Kidney glomerular epithelial cell (primary cell): ENCODE measurements around the gene PRKCH.
A peak's percentile ranks its signal among the peaks of the same experiment; 100 is the strongest.
"Not testable (repeated sequence)": the region's sequence is repeated elsewhere in the genome, so short reads cannot be mapped to it uniquely, and the experiment has no call there.

Experiments
- DNase-seq: peaks from one replicate; lab custom pipeline; 2025; lab: John Stamatoyannopoulos, UW

The PRKCH gene

DNA sequence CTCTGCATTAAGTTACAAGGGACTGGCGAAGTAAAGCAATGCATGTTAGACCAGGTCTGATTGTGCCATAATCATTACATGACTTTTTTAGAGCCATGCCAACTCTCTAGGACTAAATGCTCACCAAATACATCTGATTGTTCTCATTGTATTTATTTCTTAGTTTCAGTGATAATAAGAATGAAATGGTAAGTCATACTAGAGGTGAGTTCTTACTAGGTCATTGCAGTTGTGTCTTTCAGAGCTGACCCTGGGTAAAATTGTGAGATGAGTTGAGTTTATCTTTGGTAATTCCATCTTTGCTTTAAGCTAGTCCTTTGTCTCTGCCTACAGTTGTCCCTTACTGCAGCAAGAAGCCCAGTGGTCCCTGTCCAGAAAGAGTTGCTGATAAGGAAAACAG lies 73.2 kb downstream of the PRKCH start:
- DNase-seq = no peak

DNA sequence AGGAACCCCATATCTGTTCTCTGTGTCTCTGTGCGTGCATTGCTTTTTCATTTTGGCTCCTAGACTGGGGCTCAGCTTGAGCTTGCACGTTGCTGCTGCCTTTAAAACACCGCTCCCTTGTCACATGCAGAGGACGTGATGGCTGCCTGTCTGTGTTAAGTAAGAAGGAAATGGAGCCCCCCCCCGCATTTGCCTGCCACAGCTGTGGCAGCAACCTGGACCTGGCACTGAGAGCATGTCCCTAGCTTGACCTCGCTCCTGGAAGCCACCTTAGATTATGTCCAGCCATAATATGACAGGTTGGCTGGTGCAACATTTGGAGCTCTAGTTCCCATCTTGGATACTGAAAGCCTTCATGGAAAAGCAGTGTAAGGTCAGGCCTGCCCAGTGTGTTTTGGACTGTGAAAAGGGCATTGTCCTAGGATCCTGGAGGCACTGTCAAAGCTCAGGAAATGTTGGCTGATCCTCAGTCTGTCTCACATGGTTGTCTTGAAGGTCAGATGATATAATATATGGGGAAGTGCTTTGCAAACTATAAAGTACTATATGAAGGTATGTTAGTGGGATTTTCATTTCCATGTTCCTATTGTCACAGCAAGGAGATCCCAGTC lies 73.8 kb downstream of the PRKCH start:
- DNase-seq = no peak

DNA sequence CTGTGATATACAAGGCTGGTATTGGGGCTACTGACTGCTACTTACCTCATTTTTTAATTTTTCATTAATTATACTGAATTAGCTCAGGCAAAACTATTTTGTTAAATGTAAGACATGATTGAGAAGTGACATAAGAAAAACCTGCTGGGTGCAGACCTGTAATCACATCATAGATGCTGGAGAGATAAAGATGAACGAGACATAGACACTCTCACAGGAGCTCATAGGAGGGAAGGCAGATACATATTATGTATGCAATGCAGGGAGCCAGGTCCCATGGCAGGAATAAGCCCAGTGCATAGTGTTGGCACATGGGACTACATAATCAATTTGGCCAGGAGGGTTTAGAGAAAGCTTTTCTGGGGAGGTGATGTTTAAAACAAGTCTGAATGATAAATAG lies 74.9 kb downstream of the PRKCH start:
- DNase-seq = no peak

DNA sequence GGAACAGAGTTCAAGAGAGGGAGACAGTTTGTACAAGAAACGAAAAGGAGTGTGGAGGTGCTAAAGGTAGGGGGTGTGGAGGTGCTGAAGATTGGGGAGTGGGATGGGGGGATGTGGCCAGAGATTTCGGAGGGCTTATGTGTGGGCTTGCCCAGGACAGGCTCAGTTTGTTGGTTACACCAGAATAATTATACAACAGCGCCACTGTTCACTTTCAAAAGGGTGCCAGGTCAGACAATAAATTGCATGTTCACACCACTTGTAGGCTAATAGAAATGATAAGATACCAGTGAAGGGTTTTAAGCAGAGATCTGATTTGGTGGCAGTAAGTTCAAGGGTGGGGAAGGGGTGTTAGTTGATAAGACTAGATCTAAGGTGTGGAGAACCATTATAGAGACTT lies 75.3 kb downstream of the PRKCH start:
- DNase-seq = no peak

DNA sequence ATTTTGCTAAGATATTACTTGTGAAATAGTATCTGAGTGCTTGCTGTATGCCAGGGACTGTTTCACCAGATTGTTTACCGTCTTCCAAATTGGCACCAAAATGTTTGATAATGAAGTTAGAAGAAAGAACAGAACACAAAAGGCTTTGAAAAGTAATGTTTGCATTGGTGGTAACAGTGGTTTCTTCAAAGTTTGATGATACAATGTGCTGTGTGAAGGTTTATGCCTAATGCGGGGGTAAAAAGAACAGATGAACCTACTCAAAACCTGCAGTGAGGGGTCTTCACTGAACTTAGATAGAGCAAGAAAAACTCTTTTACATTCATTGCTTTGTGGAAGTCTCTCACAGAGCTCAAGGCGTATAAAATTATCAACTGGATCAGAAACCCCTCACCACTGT lies 76.2 kb downstream of the PRKCH start:
- no peak for DNase-seq

DNA sequence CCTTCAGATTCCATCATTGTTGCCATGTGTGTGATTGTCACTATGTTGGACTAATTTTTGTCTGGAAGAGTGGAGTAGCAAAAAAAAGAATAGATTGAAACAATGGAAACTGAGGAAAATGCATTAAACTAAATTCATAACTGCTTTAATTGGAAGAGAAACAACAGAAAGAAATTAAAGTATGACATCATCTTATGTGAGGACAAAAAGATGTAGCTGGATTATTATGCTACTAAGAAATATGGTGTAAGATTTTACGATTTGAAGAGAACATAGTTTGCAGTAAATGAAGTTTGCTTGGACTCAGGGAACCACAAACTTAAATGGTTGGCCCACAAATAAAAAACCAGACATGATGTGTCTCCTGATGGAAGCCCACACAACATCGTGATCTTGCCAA lies 76.8 kb downstream of the PRKCH start:
- no peak for DNase-seq

DNA sequence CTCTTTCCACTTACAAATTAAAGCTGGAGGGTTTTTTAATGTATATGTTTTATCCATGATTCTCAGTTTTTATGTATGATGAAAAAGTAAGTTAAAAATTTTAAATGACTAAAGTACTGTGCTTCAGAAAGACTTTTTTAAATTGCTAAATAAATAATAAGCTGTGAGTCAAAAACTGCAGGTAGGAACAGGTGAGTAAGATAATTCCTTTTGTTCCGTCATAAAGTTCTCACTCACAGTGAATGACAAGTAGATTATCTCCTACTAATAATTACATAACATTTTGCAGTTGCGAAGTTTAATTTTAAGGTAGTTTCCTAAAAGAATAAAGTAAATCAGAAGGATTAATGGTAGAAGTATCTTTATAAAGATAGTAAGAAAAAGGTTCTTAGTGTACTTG lies 78.0 kb downstream of the PRKCH start:
- DNase-seq = no peak

DNA sequence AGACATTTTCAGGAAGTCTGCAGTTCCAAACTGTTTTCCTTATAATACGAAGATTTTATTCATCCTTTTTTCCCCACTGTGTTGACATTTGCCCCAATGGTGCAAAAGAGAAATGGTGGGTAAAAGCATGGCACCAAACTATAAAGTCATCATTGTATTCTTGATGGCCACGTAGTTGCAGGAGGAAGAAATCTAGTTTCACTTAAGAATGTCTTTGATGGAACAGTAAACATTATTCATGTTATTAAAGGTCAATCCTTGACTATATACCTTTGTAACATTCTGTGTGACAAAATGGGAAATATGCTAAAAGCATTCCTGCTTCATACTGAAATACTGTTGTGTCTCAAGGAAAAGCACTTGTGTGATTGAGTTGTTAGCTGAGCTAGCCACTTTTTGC lies 80.1 kb downstream of the PRKCH start:
- DNase-seq = no peak

DNA sequence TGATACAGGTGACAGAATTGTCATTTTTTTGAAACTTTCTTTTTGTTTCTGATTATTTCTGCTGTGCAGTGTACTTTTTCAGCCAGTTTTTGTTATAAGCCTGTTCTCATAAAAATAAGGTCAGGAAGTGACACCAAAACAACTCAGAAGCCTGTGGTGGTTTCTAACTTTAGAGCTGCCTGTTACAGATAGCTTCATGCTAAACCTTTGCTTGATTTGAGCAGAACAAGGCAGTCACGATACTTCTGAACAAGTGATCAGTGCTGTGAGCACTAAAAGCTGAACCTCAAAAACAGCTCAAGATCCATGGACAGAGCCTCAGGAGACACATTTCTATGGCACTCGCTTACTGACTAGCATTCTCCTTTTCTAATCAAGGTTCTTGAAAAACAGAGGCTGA lies 82.0 kb downstream of the PRKCH start:
- DNase-seq = no peak

DNA sequence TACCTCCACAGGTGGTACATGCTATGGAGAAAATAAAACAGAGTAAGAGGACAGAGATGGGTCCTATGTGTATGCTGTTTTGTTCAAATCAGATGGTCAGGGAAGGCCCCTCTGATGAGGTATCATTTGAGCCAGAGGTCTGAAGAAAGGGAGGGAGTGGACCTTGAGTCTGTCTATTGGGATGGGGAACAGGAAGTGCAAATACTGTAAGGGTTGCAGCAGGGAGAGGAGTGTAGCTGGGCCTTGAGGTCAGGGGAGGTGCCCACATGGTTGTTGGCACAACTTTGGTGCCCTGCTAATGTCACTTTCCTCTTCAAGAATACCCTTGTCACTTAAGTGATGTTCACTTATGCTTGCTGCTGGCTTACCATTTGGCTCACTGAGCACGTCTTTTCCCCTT lies 83.3 kb downstream of the PRKCH start:
- DNase-seq = no peak

DNA sequence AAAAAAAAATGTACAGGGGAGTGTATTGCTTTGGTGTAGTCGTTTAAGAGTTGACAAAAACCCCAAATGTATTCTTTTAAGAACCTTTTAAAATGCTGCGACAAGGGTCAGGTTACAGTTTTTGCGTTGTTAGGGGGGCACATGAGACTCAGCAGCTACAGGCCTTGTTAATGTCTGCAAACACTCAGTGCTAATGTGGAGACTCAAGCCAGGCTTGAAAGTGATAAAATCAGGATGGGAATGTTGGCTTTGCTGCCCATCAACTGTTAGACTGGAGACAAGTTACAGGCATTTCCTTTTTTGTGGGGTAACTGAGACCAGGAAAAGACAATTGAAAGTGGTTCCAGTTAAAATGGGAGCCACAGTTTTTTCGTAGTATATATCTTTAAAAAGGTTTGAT lies 84.8 kb downstream of the PRKCH start:
- no peak for DNase-seq

DNA sequence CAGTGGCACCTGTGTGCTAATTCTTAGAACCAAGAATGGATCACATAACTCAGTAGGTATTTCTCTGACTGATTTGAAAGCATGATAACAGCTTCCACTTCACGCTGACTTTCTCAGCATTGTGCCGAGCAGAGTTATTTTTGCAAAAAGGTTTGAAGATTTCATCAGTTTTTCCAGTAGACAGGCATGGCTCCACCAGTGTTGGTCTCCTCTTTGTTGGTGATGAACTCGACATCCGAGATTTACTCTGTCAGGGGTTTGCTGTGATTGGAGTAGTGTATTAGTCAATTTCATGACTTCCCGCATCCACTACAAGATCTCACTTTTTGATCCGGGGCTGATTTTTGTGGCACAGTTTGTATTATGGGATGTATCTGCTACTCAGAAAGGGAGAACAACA lies 85.3 kb downstream of the PRKCH start:
- DNase-seq = no peak

DNA sequence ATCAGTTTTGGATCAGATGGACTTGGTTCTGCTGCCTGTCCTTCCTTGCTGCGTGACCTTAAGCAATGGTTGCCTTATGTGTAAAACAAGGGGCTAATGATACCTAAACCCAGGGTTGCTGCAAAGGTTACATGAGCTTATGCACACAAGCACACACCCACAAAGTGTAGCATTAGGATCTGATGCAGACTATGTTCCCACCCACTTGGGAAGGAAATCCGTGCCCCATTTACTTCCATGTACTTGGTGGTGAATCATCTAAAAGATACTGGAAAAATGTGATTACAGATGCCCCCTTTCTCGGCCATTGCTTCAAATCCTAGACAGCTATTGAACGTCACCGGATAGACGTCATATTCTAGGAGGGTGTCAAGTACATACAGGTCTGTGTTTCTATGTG lies 87.1 kb downstream of the PRKCH start:
- no peak for DNase-seq

DNA sequence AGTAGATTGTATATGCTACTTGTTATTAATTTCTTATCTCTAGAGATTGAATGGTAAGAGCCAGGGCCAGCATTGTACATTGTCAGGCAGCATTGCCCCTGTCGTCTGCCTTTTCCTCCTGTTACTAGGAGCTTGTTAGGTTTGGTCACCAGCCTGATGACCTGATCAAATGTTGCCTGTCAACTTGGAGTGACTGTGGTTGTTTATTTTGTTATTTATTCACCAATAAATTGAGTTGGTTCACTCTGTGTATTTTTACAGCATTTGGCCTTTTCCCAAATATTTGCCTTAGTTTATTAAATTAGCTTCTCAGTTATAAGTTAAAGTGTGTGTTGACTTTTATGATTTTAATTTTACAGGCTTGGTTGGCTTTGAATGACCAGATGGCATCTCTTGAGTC lies 88.4 kb downstream of the PRKCH start:
- no peak for DNase-seq

DNA sequence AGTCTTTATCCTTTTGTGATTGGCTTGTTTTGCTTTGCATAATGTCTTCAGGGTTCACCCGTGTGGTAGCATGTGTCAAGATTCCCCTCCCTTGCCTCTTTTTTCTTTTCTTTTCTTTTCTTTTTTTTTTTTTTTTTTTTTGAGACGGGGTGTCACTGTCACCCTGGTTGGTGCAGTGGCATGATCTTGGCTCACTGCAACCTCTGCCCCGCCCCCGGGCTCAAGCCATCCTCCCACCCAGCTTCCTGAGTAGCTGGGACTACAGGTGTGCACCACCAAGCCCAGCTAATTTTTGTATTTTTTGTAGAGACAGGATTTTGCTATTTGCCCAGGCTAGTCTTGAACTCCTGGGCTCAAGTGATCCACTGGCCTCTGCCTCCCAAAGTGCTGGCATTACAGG lies 94.6 kb downstream of the PRKCH start:
- DNase-seq = not testable (repeated sequence)

DNA sequence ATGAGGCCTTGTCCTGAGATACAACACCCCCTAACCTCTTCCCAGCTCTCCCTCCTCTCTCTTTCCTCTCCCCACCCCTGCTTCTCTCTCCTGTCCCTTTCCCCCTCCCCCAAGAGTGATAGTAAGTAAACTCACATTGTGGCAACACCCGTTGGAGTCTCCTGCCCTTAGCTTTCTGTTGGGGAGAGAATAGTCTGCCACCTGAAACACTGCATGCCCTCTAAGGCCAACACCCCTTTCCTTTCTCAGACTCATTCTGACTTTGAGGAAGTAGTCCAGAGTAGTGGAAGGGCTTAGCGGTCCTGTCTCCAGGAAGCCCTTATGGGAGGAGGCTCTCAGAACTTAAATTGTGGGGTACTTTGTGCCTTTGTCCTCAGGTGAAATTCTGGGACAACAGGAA lies 95.2 kb downstream of the PRKCH start:
- no peak for DNase-seq

DNA sequence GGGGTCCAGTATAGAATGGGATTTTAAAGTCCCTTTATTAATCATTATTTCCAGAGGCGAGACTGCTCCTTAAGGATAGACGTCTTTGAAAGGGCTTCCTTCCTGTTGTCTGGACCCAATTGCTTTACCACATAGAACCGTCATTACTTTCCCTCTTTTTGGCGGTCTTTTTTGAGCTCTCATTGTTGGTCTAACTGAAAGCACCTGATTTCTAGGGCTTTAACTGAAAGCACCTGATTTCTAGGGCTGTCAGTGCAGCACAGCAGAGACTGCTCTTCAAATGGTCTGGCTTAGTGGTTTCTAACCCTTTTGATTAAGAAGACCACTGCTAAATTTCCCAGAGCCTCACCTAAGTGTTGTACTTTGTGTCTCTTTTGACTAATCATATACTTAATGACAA lies 95.8 kb downstream of the PRKCH start:
- DNase-seq = no peak

DNA sequence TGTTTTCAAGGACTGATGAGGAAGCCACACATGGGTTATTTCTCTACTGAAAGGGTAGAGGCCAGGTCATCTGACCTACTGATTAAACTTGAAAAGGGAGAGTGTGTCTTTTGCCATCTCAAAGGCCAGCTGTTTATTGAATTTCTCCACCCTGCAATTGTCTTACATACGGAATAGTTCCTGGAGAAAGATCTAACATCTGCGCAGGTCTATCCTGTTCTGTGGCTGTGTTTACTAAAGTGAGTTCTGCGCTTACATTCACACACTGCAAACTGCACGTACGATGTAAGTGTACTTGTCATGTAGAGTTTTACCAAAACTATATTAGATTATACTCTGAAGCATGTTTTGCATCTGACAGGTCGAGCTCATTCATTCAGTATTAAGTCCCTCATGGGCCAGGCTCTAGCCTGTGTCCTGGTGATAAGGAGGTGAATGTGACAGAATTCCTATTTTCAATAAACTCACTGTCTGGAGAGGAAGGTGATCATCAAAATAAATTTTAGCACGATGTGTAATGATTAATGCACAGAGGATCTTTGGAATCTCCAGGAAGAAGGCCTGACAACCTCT lies 96.6 kb downstream of the PRKCH start:
- no peak for DNase-seq

DNA sequence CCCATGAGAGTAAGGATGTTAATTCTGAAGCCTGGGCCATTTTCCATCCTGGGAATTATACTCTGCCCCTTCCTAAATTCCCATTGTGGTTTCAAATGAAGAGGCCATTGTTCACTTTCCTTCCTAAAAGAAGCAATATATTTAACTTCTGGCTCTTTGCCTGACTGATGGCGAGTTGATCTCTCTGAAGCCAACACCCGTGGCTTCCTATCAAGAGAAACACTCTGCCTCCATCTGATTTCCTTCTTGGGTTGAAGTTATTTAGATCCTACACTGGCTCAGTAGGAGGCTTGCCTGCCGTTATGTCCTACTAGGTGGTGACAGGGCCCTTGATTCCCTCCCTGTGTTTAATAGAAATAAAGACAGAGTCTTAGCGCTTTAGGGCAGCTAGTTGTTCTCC lies 97.4 kb downstream of the PRKCH start:
- DNase-seq = no peak

DNA sequence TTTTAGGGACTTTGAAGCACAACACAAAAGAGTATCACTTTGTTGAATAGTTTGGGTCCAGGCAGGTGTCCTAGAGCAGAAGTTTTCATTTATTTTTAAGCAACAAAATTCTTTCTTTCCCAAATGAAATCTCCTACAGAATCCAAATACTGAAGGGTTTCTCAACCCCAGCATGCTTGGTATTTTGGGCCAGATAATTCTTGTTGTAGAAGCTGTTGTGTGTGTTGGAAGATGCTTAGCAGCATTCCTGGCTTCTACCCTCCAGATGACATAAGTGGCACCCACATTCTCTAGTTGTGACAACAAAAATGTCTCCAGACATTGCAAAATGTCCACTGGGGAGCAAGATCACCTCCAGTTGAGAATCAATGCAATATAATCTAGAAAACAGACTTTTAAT lies 97.8 kb downstream of the PRKCH start:
- DNase-seq = no peak

DNA sequence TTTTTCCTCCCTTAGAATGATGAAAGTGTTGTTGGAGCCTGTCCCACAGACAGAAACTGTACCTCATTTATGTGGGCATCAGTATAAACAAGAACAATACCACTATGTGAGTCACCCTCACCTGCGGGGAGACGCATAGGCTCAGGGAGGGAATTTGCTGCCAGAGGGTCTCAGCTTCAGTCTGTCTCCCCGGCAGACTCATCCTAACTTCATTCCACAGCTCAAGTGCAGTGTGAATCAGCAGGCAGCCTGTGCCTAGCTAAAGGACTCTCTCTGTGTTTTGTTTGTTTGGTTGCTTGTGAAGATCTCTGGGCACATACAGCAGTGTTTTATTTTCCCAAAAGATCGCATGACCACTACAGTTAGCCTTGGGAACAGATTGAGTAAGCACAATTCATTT lies 98.9 kb downstream of the PRKCH start:
- DNase-seq = peak; percentile 11

DNA sequence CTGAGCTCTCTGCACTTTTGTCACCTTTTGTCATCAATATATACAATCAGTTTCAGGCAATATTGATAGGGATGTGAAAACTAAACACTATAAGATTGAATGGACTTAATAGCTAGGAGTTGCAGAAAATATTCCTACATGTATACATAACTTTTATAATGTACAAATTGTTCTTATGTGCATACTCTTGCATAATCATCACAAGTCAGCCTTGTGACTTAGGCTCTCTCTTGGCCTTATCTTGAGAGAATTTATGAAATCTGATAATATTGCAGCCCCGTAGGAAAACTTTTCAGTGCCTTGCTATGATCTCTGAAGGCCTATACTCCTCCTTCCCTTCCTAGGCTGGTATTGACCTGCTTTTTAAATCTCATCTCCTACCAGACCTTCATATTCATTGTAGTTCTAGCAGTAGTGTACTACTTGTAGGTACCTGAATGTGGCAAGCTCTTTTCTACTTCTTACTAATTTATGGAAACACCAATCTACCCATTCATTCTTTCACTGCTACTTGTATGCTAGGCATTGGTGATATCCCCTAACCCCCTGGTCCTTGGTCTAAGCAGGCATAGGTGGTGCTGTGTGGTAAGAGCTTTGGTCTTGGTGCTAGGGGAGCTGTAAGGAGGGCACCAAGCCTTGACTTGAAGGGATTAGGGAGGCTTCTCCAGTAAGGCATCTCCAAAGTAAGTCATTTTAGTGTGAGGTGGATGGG lies 100.0 kb downstream of the PRKCH start:
- DNase-seq = no peak

DNA sequence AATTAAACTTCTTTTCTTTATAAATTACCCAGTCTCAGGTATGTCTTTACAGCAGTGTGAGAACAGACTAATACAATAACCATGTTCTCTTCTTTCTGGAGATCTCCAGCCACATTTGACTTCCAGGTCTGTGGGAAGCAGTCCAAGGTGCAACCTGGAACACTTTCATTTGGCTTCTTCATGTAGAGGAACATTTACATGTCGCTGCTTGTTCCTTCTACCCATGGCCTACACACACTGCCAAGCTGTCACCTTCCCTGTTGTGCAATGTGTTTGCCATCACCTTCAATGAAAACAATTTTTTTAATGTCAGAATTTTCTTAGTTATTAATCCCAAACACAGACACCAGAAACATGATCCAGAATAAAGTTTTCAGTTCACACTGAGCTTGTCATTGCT lies 104.7 kb downstream of the PRKCH start:
- DNase-seq = no peak

DNA sequence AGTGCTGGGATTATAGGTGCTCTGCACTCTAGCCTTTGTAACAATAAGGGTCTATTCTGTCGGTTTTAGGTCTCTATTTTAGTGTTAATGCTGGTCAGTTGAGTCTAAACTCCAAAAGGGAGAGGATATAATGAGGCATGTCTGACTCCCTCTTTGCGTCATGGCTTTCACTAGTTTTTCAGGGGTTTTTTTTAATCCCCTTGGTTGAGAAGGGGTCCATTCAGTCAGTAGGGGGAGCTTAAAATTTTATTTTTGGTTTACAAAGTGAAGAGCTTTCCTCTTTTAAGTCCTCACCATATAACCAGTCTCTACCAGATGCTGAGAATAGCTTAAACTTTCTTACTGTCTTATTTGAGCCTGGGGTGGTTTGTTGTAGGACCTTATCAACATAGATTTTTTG lies 106.9 kb downstream of the PRKCH start:
- DNase-seq = no peak
